ENCODE data around the gene MYL12A. TPM values are rescaled to one million over a fixed set of nuclear protein-coding genes. Genes with fewer than 3 reads are reported as not detected.

The MYL12A gene
- total RNA-seq (2014; rRNA removed; shearing (Covaris generic)), result 230 and 256 TPM in 2 replicates

GRCh38 chr18:3247240-3248061 lies at the start of gene MYL12A:
TSS of gene MYL12A (plus strand) at chr18:3247801. CDS start at chr18:3253248, 5,447 bp downstream.

GRCh38 chr18:3219631-3220335 lies 27.8 kb upstream of the MYL12A start, which contains the start of gene MYOM1:
TSS of gene MYOM1 (minus strand) at chr18:3219968. CDS start at chr18:3215223, 4,745 bp downstream.

GRCh38 chr18:3261373-3262233 lies 14.0 kb downstream of the MYL12A start, which contains the start of gene MYL12B:
TSS of gene MYL12B (plus strand) at chr18:3262133. CDS start at chr18:3272899, 10,766 bp downstream.

Other genes starting within 250 kb of the MYL12A start
- 14.0 and 15.3 TPM in 2 replicates for gene LPIN2, start 234.7 kb upstream of the MYL12A start, total RNA-seq (2014; rRNA removed; shearing (Covaris generic))
- 0.08 and 0.41 TPM in 2 replicates for gene MYOM1, start 27.8 kb upstream of the MYL12A start, total RNA-seq (2014; rRNA removed; shearing (Covaris generic))
- gene MYL12B, start 14.3 kb downstream of the MYL12A start, total RNA-seq (2014; rRNA removed; shearing (Covaris generic)), result 182 and 206 TPM in 2 replicates
- 60.6 and 67.9 TPM in 2 replicates for gene TGIF1, start 202.4 kb downstream of the MYL12A start, total RNA-seq (2014; rRNA removed; shearing (Covaris generic))